Adrenal gland (tissue), 19 donors: ENCODE measurements around the gene TMEM258. TPM values are rescaled to one million over a fixed set of nuclear protein-coding genes. Genes with fewer than 3 reads are reported as not detected.
A peak's percentile ranks its signal among the peaks of the same experiment; 100 is the strongest.

Experiments used
- DNase-seq, 7 donors: peaks; one replicate each; pipeline ENCODE4 v3.0.0-alpha.2; 2019 to 2020
- H3K27ac ChIP-seq, 5 donors: fragments of 200-600 bp; sonication (generic) in 4 of 5; 1 replicate in 3 of 5; 2 replicates in 2 of 5; pipeline versions ENCODE4 v1.5.1 to v1.8.0; 2016 to 2020; ENCODE audit warnings: mild to moderate bottlenecking in 1 of 5
- H3K27me3 ChIP-seq: fragments of 200-600 bp; 2 replicates; pipeline ENCODE4 v1.8.0; 2021
- H3K36me3 ChIP-seq, 2 donors: fragments of 200-600 bp; replicated peaks in 1 of 2; 1 replicate in 1 of 2; 2 replicates in 1 of 2; pipeline versions ENCODE4 v1.5.1 to v1.8.0; 2018 to 2022
- H3K4me1 ChIP-seq, 2 donors: fragments of 200-600 bp; replicated peaks in 1 of 2; 1 replicate in 1 of 2; 2 replicates in 1 of 2; pipeline versions ENCODE4 v1.5.1 to v1.8.0; 2018 to 2021
- H3K4me3 ChIP-seq, 4 donors: fragments of 200-600 bp; sonication (generic) in 3 of 4; one replicate each; pipeline ENCODE4 v1.5.1; 2016 to 2018
- H3K9me3 ChIP-seq, 3 donors: fragments of 200-600 bp; sonication (generic) in 1 of 3; replicated peaks in 1 of 3; 1 replicate in 2 of 3; 2 replicates in 1 of 3; pipeline versions ENCODE4 v1.5.1 to v1.8.0; 2016 to 2021
- CTCF ChIP-seq, 6 experiments: fragments of 450-650 bp in 4 of 6; fragments of 200-600 bp in 2 of 6; sonication (generic) in 1 of 6; IDR thresholded peaks; 1 replicate in 5 of 6; 2 replicates in 1 of 6; pipeline versions ENCODE4 v1.5.1 to v1.8.0; 2016 to 2021; ENCODE audit warnings: antibody characterized with exemption in 6 of 6, mild to moderate bottlenecking in 2 of 6, moderate library complexity in 1 of 6
- POLR2A ChIP-seq, 2 donors: fragments of 450-650 bp; IDR thresholded peaks; one replicate each; pipeline ENCODE4 v1.6.1; 2017; ENCODE audit warnings: antibody characterized with exemption in 2 of 2, mild to moderate bottlenecking in 2 of 2, moderate library complexity in 1 of 2
- WGBS, 4 donors: extraction: QIAGEN DNeasy Blood & Tissue Kit in 2 of 4; methylation state at CpG; one replicate each; pipeline versions ENCODE4 v1.1.5 to v1.1.7; 2013 to 2017; 5-methylcytosine and 5-hydroxymethylcytosine counted together
- intact Hi-C, 2 donors: fragments of 100-400 bp; cut with DNase I; formaldehyde crosslinking; loops; one replicate each; pipeline versions ENCODE4 v1.14.1 to v1.15.0; 2022 to 2023
- long read RNA-seq, 10 donors: library from polyadenylated mRNA in 3 of 10; unstranded in 2 of 10; stranded (forward) in 1 of 10; transcript quantifications; one replicate each; pipeline ENCODE4 v2.0.0 and lab custom pipeline, GENCODE V29; 2021 to 2026
- polyA plus RNA-seq, 3 donors: library from polyadenylated mRNA; stranded (reverse); fragments of 200-250 nt in 2 of 3; fragments of 350-450 nt in 1 of 3; fragmentation: Illumina TruSeq in 1 of 3; extraction: RNeasy Lipid Tissue Mini Kit (QIAGEN cat#74804) in 1 of 3; gene quantifications; one replicate each; pipeline ENCODE4 v1.2.3, GENCODE V29; 2013 to 2014
- total RNA-seq, 9 donors: library from RNA; depleted of rRNA in 4 of 9; stranded (reverse); fragments of >200 nt in 4 of 9; fragments of 120-200 nt in 1 of 9; fragmentation: NEBNext Ultra II Directional in 1 of 9; extraction: Animal tissue kit (Norgen Biotek cat#: 25700) in 1 of 9; gene quantifications; one replicate each; pipeline versions ENCODE4 v1.1.0 to v1.2.4, GENCODE V29; 2013 to 2023
- donor health status: healthy with polysubstance abuse.
- donor health status: Bipolar disorder and iron deficiency.
- donor health status: DM: yes; HTN: yes; CAD: no.
- donor health status: DM: no; HTN: no; CAD: no.
- donor health status: DM: no; HTN: no; CAD: no.
- donor health status: DM: yes; HTN: yes; CAD: no.

Gene TMEM258
- total RNA-seq = 100 to 1,000 TPM in 5 of 9 donors, 10 to 100 TPM in 4; 22.8 to 162 (median 141) TPM
- 100 to 1,000 TPM in 2 of 3 donors, 10 to 100 TPM in 1; 91.5 to 215 (median 137) TPM for polyA plus RNA-seq
- long read RNA-seq, donor 1, transcript TMEM258-204 (4 exons, 575 nt) = major isoform, 215 of 280 reads
- long read RNA-seq, donor 1, partial matches to known transcripts = 65 of 280 reads
- long read RNA-seq, donor 1, other reads (novel, unspliced or antisense) = 0 of 280 reads
- long read RNA-seq, donor 2, transcript TMEM258-204 (4 exons, 575 nt) = major isoform, 133 of 157 reads
- long read RNA-seq, donor 2, partial matches to known transcripts = 22 of 157 reads
- long read RNA-seq, donor 2, other reads (novel, unspliced or antisense) = 0 of 157 reads
- long read RNA-seq, donor 3, transcript TMEM258-204 (4 exons, 575 nt) = major isoform, 148 of 186 reads
- long read RNA-seq, donor 3, partial matches to known transcripts = 34 of 186 reads
- long read RNA-seq, donor 3, other reads (novel, unspliced or antisense) = 0 of 186 reads
- long read RNA-seq, donor 4, transcript TMEM258-204 (4 exons, 575 nt) = major isoform, 261 of 275 reads
- long read RNA-seq, donor 4, partial matches to known transcripts = 11 of 275 reads
- long read RNA-seq, donor 4, other reads (novel, unspliced or antisense) = 1 of 275 reads
- long read RNA-seq, donor 5, transcript TMEM258-204 (4 exons, 575 nt) = major isoform, 247 of 271 reads
- long read RNA-seq, donor 5, partial matches to known transcripts = 13 of 271 reads
- long read RNA-seq, donor 5, other reads (novel, unspliced or antisense) = 4 of 271 reads
- long read RNA-seq, donor 6, transcript TMEM258-204 (4 exons, 575 nt) = major isoform, 160 of 169 reads
- long read RNA-seq, donor 6, partial matches to known transcripts = 3 of 169 reads
- long read RNA-seq, donor 6, other reads (novel, unspliced or antisense) = 6 of 169 reads
- long read RNA-seq, donor 7, transcript TMEM258-204 (4 exons, 575 nt) = major isoform, 119 of 142 reads
- long read RNA-seq, donor 7, partial matches to known transcripts = 22 of 142 reads
- long read RNA-seq, donor 7, other reads (novel, unspliced or antisense) = 0 of 142 reads
- long read RNA-seq, donor 8, transcript TMEM258-204 (4 exons, 575 nt) = major isoform, 191 of 219 reads
- long read RNA-seq, donor 8, partial matches to known transcripts = 25 of 219 reads
- long read RNA-seq, donor 8, other reads (novel, unspliced or antisense) = 0 of 219 reads
- long read RNA-seq, donor 9, transcript TMEM258-204 (4 exons, 575 nt) = major isoform, 140 of 182 reads
- long read RNA-seq, donor 9, partial matches to known transcripts = 39 of 182 reads
- long read RNA-seq, donor 9, other reads (novel, unspliced or antisense) = 0 of 182 reads
- long read RNA-seq, donor 10, transcript TMEM258-204 (4 exons, 575 nt) = major isoform, 79 of 108 reads
- long read RNA-seq, donor 10, partial matches to known transcripts = 26 of 108 reads
- long read RNA-seq, donor 10, other reads (novel, unspliced or antisense) = 0 of 108 reads

- peak; percentile 85 to 94 (median 93) for DNase-seq
- Histone ChIP-seq H3K27me3 (no peaks in the 10 kb centered on the region), H3K4me1 (peaks cover 5 to 21% of the 10 kb centered on the region in 2 donors), H3K36me3 (peaks cover 0 to 31% of the 10 kb centered on the region in 2 donors), H3K4me3 (peak within 1 kb of the TSS; percentile 44 to 70 (median 54)), H3K27ac (peak within 1 kb of the TSS; percentile 22 to 97 (median 90)), H3K9me3 (no peaks in the 10 kb centered on the region)
- 0 to 1% (median 0%) methylated on average over 5 to 61 of the region's 61 CpGs for WGBS, 4 donors
- TF ChIP-seq CTCF (IDR thresholded peaks at IDR 0.05) = peak in 4 of 6 experiments; percentile 8 to 26 (median 13)
- peak; percentile 31 to 76 for TF ChIP-seq POLR2A (IDR thresholded peaks at IDR 0.05)
- intact Hi-C loops = no loop called here
Measured at GRCh38 chr11:61792310-61793082, at the start of gene TMEM258, which contains the start of gene FEN1. Gene TMEM258, minus strand, starts transcription at chr11:61792599. Its CDS starts 41 bp downstream, at chr11:61792558. Gene FEN1, plus strand, starts transcription at chr11:61792911. Its CDS starts 2,451 bp downstream, at chr11:61795362.

- intact Hi-C loops = no loop called here
- H3K36me3 ChIP-seq = peaks cover 0 to 77% of the 10 kb centered on the region in 2 donors
- no peaks in the 10 kb centered on the region for H3K27me3 ChIP-seq
- H3K9me3 ChIP-seq = no peaks in the 10 kb centered on the region
- H3K27ac ChIP-seq = peak overlapping the region; percentile 41 to 71 (median 67)
- DNase-seq = peak in 6 of 7 donors; percentile 75 to 82 (median 77)
- no peak overlapping the region for H3K4me3 ChIP-seq
- H3K4me1 ChIP-seq = peaks cover 12 to 21% of the 10 kb centered on the region in 2 donors
- TF ChIP-seq POLR2A (IDR thresholded peaks at IDR 0.05) (no peak), CTCF (IDR thresholded peaks at IDR 0.05) (no peak)
- 47 to 65% (median 55%) methylated on average over 5 to 12 of the region's 12 CpGs for WGBS, 4 donors
Measured at GRCh38 chr11:61841636-61842527, 49.5 kb upstream of the TMEM258 start.

- 85 to 96% (median 86%) methylated on average over 6 to 7 of the region's 7 CpGs for WGBS, 4 donors
- H3K4me3 ChIP-seq = no peak overlapping the region
- no peak for DNase-seq
- H3K36me3 ChIP-seq = peaks cover 0 to 77% of the 10 kb centered on the region in 2 donors
- H3K27me3 ChIP-seq = no peaks in the 10 kb centered on the region
- TF ChIP-seq POLR2A (IDR thresholded peaks at IDR 0.05) (no peak), CTCF (IDR thresholded peaks at IDR 0.05) (no peak)
- intact Hi-C loops = no loop called here
- peaks cover 14 to 30% of the 10 kb centered on the region in 2 donors for H3K4me1 ChIP-seq
- H3K9me3 ChIP-seq = no peaks in the 10 kb centered on the region
- no peak overlapping the region for H3K27ac ChIP-seq
Measured at GRCh38 chr11:61840371-61840770, 48.0 kb upstream of the TMEM258 start.
